T-cell (primary cell): ENCODE results near the gene LEAP2. TPM values are rescaled to one million over a fixed set of nuclear protein-coding genes. Genes with fewer than 3 reads are reported as not detected.
A peak's percentile ranks its signal among the peaks of the same experiment; 100 is the strongest.

Experiments
- ATAC-seq, 4 experiments: fragments of 200-7000 bp in 3 of 4; fragments of 150-1000 bp in 1 of 4; cut with Tn5 transposase; replicated peaks in 1 of 4; 1 replicate in 3 of 4; 2 replicates in 1 of 4; pipeline ENCODE4 v1.10.0; 2021; ENCODE audit warnings: moderate library complexity in 3 of 4, mild to moderate bottlenecking in 2 of 4, moderate number of reproducible peaks in 1 of 4
- CTCF ChIA-PET, 2 donors: fragments of 300-600 bp; sonication (Branson Sonifier 250); formaldehyde crosslinking; loops; one replicate each; lab custom pipeline; 2022; ENCODE audit warnings: antibody characterized with exemption in 2 of 2; lab: Charles Lee
- POLR2A ChIA-PET, 2 donors: fragments of 300-600 bp; sonication (Branson Sonifier 250); formaldehyde crosslinking; loops; one replicate each; lab custom pipeline; 2022; ENCODE audit warnings: antibody characterized with exemption in 2 of 2; lab: Charles Lee
- DNase-seq, 35 experiments: peaks; one replicate each; pipeline versions ENCODE4 v3.0.0 to v3.0.0-alpha.2; 2013 to 2023
- H3K27ac ChIP-seq: one replicate; pipeline ENCODE4 v1.5.1; 2013; ENCODE audit warnings: low read length
- H3K27me3 ChIP-seq, 2 experiments: replicated peaks in 1 of 2; 1 replicate in 1 of 2; 2 replicates in 1 of 2; pipeline versions ENCODE4 v1.6.1 to v1.7.0; 2013; ENCODE audit warnings: low read length in 1 of 2, mixed read lengths in 1 of 2; ENCODE audit not compliant: control insufficient read depth in 2 of 2, insufficient read depth in 2 of 2; ENCODE audit errors: extremely low read depth in 1 of 2
- H3K36me3 ChIP-seq, 2 donors: 1 replicate in 1 of 2; 2 replicates in 1 of 2; pipeline versions ENCODE4 v1.6.1 to v1.7.0; 2013; ENCODE audit warnings: low read length in 1 of 2; ENCODE audit not compliant: control insufficient read depth in 2 of 2, insufficient read depth in 1 of 2; ENCODE audit errors: extremely low read depth in 1 of 2
- H3K4me1 ChIP-seq, 2 experiments: 1 replicate in 1 of 2; 2 replicates in 1 of 2; pipeline versions ENCODE4 v1.6.1 to v1.7.0; 2013; ENCODE audit warnings: low read length in 2 of 2, mixed read lengths in 1 of 2; ENCODE audit not compliant: insufficient read depth in 2 of 2, control insufficient read depth in 1 of 2; ENCODE audit errors: extremely low read depth in 1 of 2
- H3K4me3 ChIP-seq, 2 donors: 1 replicate in 1 of 2; 2 replicates in 1 of 2; pipeline versions ENCODE4 v1.5.1 to v1.7.0; 2013; ENCODE audit warnings: mild to moderate bottlenecking in 2 of 2, low read length in 1 of 2, moderate library complexity in 1 of 2; ENCODE audit not compliant: control insufficient read depth in 1 of 2; ENCODE audit errors: extremely low read depth in 1 of 2
- H3K9me3 ChIP-seq: 2 replicates; pipeline ENCODE4 v1.7.0; 2013
- H3K27ac Mint-ChIP-seq, 2 donors: one replicate each; pipeline ENCODE4 v1.8.0; 2020 to 2021; ENCODE audit warnings: mild to moderate bottlenecking in 2 of 2, mixed read lengths in 2 of 2
- H3K27me3 Mint-ChIP-seq, 2 donors: one replicate each; pipeline ENCODE4 v1.8.0; 2021 to 2022; ENCODE audit warnings: mixed read lengths in 2 of 2
- H3K36me3 Mint-ChIP-seq: one replicate; pipeline ENCODE4 v1.8.0; 2021; ENCODE audit warnings: mixed read lengths
- H3K4me1 Mint-ChIP-seq, 3 donors: one replicate each; pipeline ENCODE4 v1.8.0; 2020 to 2022; ENCODE audit warnings: mixed read lengths in 3 of 3, mild to moderate bottlenecking in 1 of 3
- H3K4me3 Mint-ChIP-seq, 3 donors: one replicate each; pipeline ENCODE4 v1.8.0; 2020 to 2022; ENCODE audit warnings: mild to moderate bottlenecking in 3 of 3, mixed read lengths in 3 of 3, moderate library complexity in 3 of 3
- H3K9me3 Mint-ChIP-seq, 3 donors: one replicate each; pipeline ENCODE4 v1.8.0; 2020 to 2022; ENCODE audit warnings: mixed read lengths in 3 of 3
- WGBS: methylation state at CpG from one replicate; pipeline ENCODE4 v1.1.5; 2013; ENCODE audit warnings: missing lambda C conversion rate; ENCODE audit not compliant: insufficient coverage; 5-methylcytosine and 5-hydroxymethylcytosine counted together
- total RNA-seq, 35 experiments: library from RNA in 6 of 35; stranded (reverse) in 6 of 35; fragments of 120-200 nt in 1 of 35; gene quantifications; one replicate each; pipeline versions ENCODE4 v1.2.1 to v1.2.4 and lab custom pipeline; 2013 to 2026

Gene LEAP2
- total RNA-seq, 5 donors from 2014 or later (not counting 1 experiment from before 2014, with no cell fraction given): 1.3 to 6.2 (median 3.7) TPM

GRCh38 chr5:132870801-132871200 is 2.7 kb upstream of the LEAP2 start:
- no peaks in the 10 kb centered on the region for H3K9me3 ChIP-seq
- ChIA-PET POLR2A (interaction anchor here in 1 of 2 donors (0.6 kb wide), 1 partner anchor 584 kb away, joined by 3 read pairs; no protein-coding TSS in a partner anchor), CTCF (no interaction called here)
- no peak overlapping the region for H3K27ac ChIP-seq
- DNase-seq (no peak), ATAC-seq (no peak)
- no peaks in the 10 kb centered on the region for H3K27me3 ChIP-seq
- Mint-ChIP-seq H3K27me3 (no peaks in the 10 kb centered on the region), H3K4me1 (peaks cover 20 to 23% (median 21%) of the 10 kb centered on the region in 3 donors), H3K27ac (peak overlapping the region in 1 of 2 donors; percentile 43), H3K36me3 (peaks cover 38% of the 10 kb centered on the region), H3K9me3 (no peaks in the 10 kb centered on the region), H3K4me3 (no peak overlapping the region)
- 93% methylated on average over 2 of the region's 2 CpGs for WGBS
- no peak overlapping the region for H3K4me3 ChIP-seq
- peaks cover 2 to 16% of the 10 kb centered on the region in 2 experiments for H3K4me1 ChIP-seq
- H3K36me3 ChIP-seq: peaks cover 0 to 32% of the 10 kb centered on the region in 2 donors

- no peaks in the 10 kb centered on the region for H3K27me3 Mint-ChIP-seq
- Histone ChIP-seq H3K27ac (no peak overlapping the region), H3K4me3 (no peak overlapping the region), H3K36me3 (peaks cover 0 to 34% of the 10 kb centered on the region in 2 donors), H3K4me1 (peaks cover 2 to 11% of the 10 kb centered on the region in 2 experiments), H3K27me3 (no peaks in the 10 kb centered on the region), H3K9me3 (no peaks in the 10 kb centered on the region)
- H3K4me3 Mint-ChIP-seq: no peak overlapping the region
- peaks cover 11 to 16% (median 14%) of the 10 kb centered on the region in 3 donors for H3K4me1 Mint-ChIP-seq
- ATAC-seq (no peak), DNase-seq (no peak)
- POLR2A ChIA-PET: interaction anchor here (0.7 kb wide), 2 partner anchors 189 to 1497 kb away, joined by 4 read pairs; no protein-coding TSS in a partner anchor
- H3K9me3 Mint-ChIP-seq: no peaks in the 10 kb centered on the region
- H3K27ac Mint-ChIP-seq: no peak overlapping the region
- peaks cover 34% of the 10 kb centered on the region for H3K36me3 Mint-ChIP-seq
- CTCF ChIA-PET: no interaction called here
- WGBS: 100% methylated on average over 1 of the region's 5 CpGs
These were observed 1.8 kb upstream of the LEAP2 start for GRCh38 chr5:132871459-132872284.

GRCh38 chr5:132872788-132873118 is 715 bp upstream of the LEAP2 start:
- Histone ChIP-seq H3K9me3 (no peaks in the 10 kb centered on the region), H3K36me3 (peaks cover 0 to 31% of the 10 kb centered on the region in 2 donors), H3K27me3 (no peaks in the 10 kb centered on the region), H3K4me3 (no peak overlapping the region), H3K27ac (no peak overlapping the region), H3K4me1 (peaks cover 0 to 2% of the 10 kb centered on the region in 2 experiments)
- no CpG with 5 or more reads among the region's 1 CpG for WGBS
- ChIA-PET POLR2A (interaction anchor here (0.7 kb wide), 2 partner anchors 188 to 1498 kb away, joined by 4 read pairs; no protein-coding TSS in a partner anchor), CTCF (no interaction called here)
- Mint-ChIP-seq H3K36me3 (peaks cover 31% of the 10 kb centered on the region), H3K4me1 (peaks cover 2 to 8% (median 6%) of the 10 kb centered on the region in 3 donors), H3K9me3 (no peaks in the 10 kb centered on the region), H3K27ac (peak overlapping the region in 1 of 2 donors; percentile 1), H3K4me3 (no peak overlapping the region), H3K27me3 (no peaks in the 10 kb centered on the region)
- DNase-seq: no peak
- no peak for ATAC-seq

- DNase-seq: no peak
- no peak overlapping the region for H3K27ac ChIP-seq
- Mint-ChIP-seq H3K4me1 (peaks cover 0 to under 1% (median 0%) of the 10 kb centered on the region in 3 donors), H3K4me3 (no peak overlapping the region), H3K27me3 (no peaks in the 10 kb centered on the region), H3K9me3 (no peaks in the 10 kb centered on the region), H3K27ac (no peak overlapping the region), H3K36me3 (peaks cover 28% of the 10 kb centered on the region)
- no peak for ATAC-seq
- no peaks in the 10 kb centered on the region for H3K9me3 ChIP-seq
- no peaks in the 10 kb centered on the region for H3K27me3 ChIP-seq
- H3K36me3 ChIP-seq: peaks cover 0 to 33% of the 10 kb centered on the region in 2 donors
- H3K4me3 ChIP-seq: no peak overlapping the region
- H3K4me1 ChIP-seq: no peaks in the 10 kb centered on the region
- CTCF ChIA-PET: interaction anchor here in 1 of 2 donors (0.7 kb wide), 1 partner anchor 9 kb away, joined by 3 read pairs; no protein-coding TSS in a partner anchor
- WGBS: no CpG with 5 or more reads among the region's 3 CpGs
- POLR2A ChIA-PET: interaction anchor here in 1 of 2 donors (0.6 kb wide), 1 partner anchor 453 kb away, joined by 5 read pairs; no protein-coding TSS in a partner anchor
These were observed 433 bp downstream of the LEAP2 start for GRCh38 chr5:132873930-132874271.

GRCh38 chr5:132876020-132876759 is 2.7 kb downstream of the LEAP2 start:
- ChIA-PET CTCF (no interaction called here), POLR2A (no interaction called here)
- Histone ChIP-seq H3K4me3 (no peak overlapping the region), H3K9me3 (no peaks in the 10 kb centered on the region), H3K36me3 (peaks cover 0 to 35% of the 10 kb centered on the region in 2 donors), H3K27ac (no peak overlapping the region), H3K27me3 (no peaks in the 10 kb centered on the region), H3K4me1 (no peaks in the 10 kb centered on the region)
- no peak overlapping the region for H3K27ac Mint-ChIP-seq
- WGBS: no CpG with 5 or more reads among the region's 1 CpG
- H3K9me3 Mint-ChIP-seq: no peaks in the 10 kb centered on the region
- ATAC-seq: no peak
- H3K4me3 Mint-ChIP-seq: no peak overlapping the region
- H3K36me3 Mint-ChIP-seq: peaks cover 27% of the 10 kb centered on the region
- DNase-seq: no peak
- no peaks in the 10 kb centered on the region for H3K4me1 Mint-ChIP-seq
- H3K27me3 Mint-ChIP-seq: no peaks in the 10 kb centered on the region

- Histone ChIP-seq H3K27me3 (no peaks in the 10 kb centered on the region), H3K9me3 (no peaks in the 10 kb centered on the region), H3K4me3 (no peak overlapping the region), H3K36me3 (peaks cover 0 to 47% of the 10 kb centered on the region in 2 donors), H3K27ac (no peak overlapping the region), H3K4me1 (no peaks in the 10 kb centered on the region)
- POLR2A ChIA-PET: interaction anchor here (0.6 kb wide), 2 partner anchors 9 to 79 kb away, joined by 3 to 4 read pairs; no protein-coding TSS in a partner anchor
- CTCF ChIA-PET: interaction anchor here in 1 of 2 donors (0.6 kb wide), 1 partner anchor 11 kb away, joined by 4 read pairs; no protein-coding TSS in a partner anchor
- WGBS: 83% methylated on average over 1 of the region's 2 CpGs
- DNase-seq: no peak
- H3K4me3 Mint-ChIP-seq: no peak overlapping the region
- peaks cover 26% of the 10 kb centered on the region for H3K36me3 Mint-ChIP-seq
- no peak overlapping the region for H3K27ac Mint-ChIP-seq
- H3K9me3 Mint-ChIP-seq: no peaks in the 10 kb centered on the region
- no peak for ATAC-seq
- no peaks in the 10 kb centered on the region for H3K4me1 Mint-ChIP-seq
- no peaks in the 10 kb centered on the region for H3K27me3 Mint-ChIP-seq
These were observed 4.0 kb downstream of the LEAP2 start for GRCh38 chr5:132877466-132877865.
